HEK293 (cell line): ENCODE measurements around the gene PPT2.

Source experiments
- CTCF ChIA-PET: fragments of 350-600 bp; formaldehyde crosslinking; extraction: SDS; loops from one replicate; lab custom pipeline; 2021; ENCODE audit warnings: antibody characterized with exemption; lab: Yijun Ruan, JAX
- POLR2A ChIA-PET: fragments of 300-600 bp; formaldehyde crosslinking; extraction: SDS; loops from one replicate; lab custom pipeline; 2020; ENCODE audit warnings: antibody characterized with exemption, inconsistent platforms; lab: Yijun Ruan, JAX
- H3K27ac ChIP-seq: fragments of 200-500 bp; sonication (Bioruptor generic); 2 replicates; pipeline ENCODE4 v1.5.1; 2014; ENCODE audit warnings: low read depth, low read length, control low read depth, inconsistent platforms; ENCODE audit errors: extremely low read depth
- H3K36me3 ChIP-seq, 2 experiments: fragments of 200-500 bp in 1 of 2; sonication (Bioruptor generic) in 1 of 2; 1 replicate in 1 of 2; 2 replicates in 1 of 2; pipeline ENCODE4 v1.5.1; 2014 to 2017; ENCODE audit warnings: inconsistent platforms in 2 of 2, low read length in 2 of 2; ENCODE audit not compliant: control insufficient read depth in 2 of 2, insufficient read depth in 1 of 2
- H3K4me1 ChIP-seq: fragments of 200-500 bp; sonication (Bioruptor generic); 2 replicates; pipeline ENCODE4 v1.5.1; 2014; ENCODE audit warnings: mild to moderate bottlenecking, low read length, inconsistent platforms; ENCODE audit not compliant: control insufficient read depth, insufficient read depth
- H3K4me3 ChIP-seq: 2 replicates; pipeline ENCODE4 v1.5.1; 2011; ENCODE audit warnings: low read depth, mild to moderate bottlenecking, control low read depth, low read length, moderate library complexity
- H3K9me3 ChIP-seq: fragments of 200-500 bp; sonication (Bioruptor generic); 2 replicates; pipeline ENCODE4 v1.5.1; 2014; ENCODE audit warnings: low read depth, low read length, inconsistent platforms; ENCODE audit not compliant: control insufficient read depth, insufficient read depth
- EGR2 ChIP-seq: fragments of 450-650 bp; formaldehyde crosslinking; IDR thresholded peaks from 2 replicates; pipeline ENCODE4 v1.5.1; 2016; ENCODE audit warnings: low read depth, missing biosample characterization, missing genetic modification characterization
- IKZF3 ChIP-seq: fragments of 450-650 bp; IDR thresholded peaks from 2 replicates; pipeline ENCODE4 v1.5.0; 2018; ENCODE audit warnings: missing biosample characterization, mild to moderate bottlenecking, missing genetic modification characterization, moderate library complexity
- KLF10 ChIP-seq: fragments of 450-650 bp; IDR thresholded peaks from 2 replicates; pipeline ENCODE4 v1.5.1; 2018; ENCODE audit warnings: missing biosample characterization, mild to moderate bottlenecking, missing genetic modification characterization
- KLF16 ChIP-seq: fragments of 450-650 bp; formaldehyde crosslinking; IDR thresholded peaks from 2 replicates; pipeline ENCODE4 v1.5.1; 2017; ENCODE audit warnings: missing biosample characterization, missing genetic modification characterization
- KLF17 ChIP-seq: fragments of 450-650 bp; formaldehyde crosslinking; IDR thresholded peaks from 2 replicates; pipeline ENCODE4 v1.5.1; 2016; ENCODE audit warnings: missing biosample characterization, missing genetic modification characterization
- TSHZ1 ChIP-seq: fragments of 450-650 bp; formaldehyde crosslinking; IDR thresholded peaks from 2 replicates; pipeline ENCODE4 v1.5.1; 2016; ENCODE audit warnings: missing biosample characterization, missing genetic modification characterization, borderline replicate concordance
- ZBTB20 ChIP-seq: fragments of 450-650 bp; formaldehyde crosslinking; IDR thresholded peaks from 2 replicates; pipeline ENCODE4 v1.5.1; 2016; ENCODE audit warnings: missing biosample characterization, missing genetic modification characterization
- ZFP41 ChIP-seq: fragments of 450-650 bp; formaldehyde crosslinking; IDR thresholded peaks from 2 replicates; pipeline ENCODE4 v1.5.1; 2016; ENCODE audit warnings: missing biosample characterization, missing genetic modification characterization, borderline replicate concordance
- ZNF148 ChIP-seq: fragments of 450-650 bp; formaldehyde crosslinking; IDR thresholded peaks from 2 replicates; pipeline ENCODE4 v1.5.0; 2017; ENCODE audit warnings: missing biosample characterization, missing genetic modification characterization, borderline replicate concordance
- ZNF16 ChIP-seq: fragments of 450-650 bp; formaldehyde crosslinking; IDR thresholded peaks from 2 replicates; pipeline ENCODE4 v1.5.1; 2016; ENCODE audit warnings: low read depth, missing biosample characterization, missing genetic modification characterization
- ZNF2 ChIP-seq: fragments of 450-650 bp; formaldehyde crosslinking; IDR thresholded peaks from 2 replicates; pipeline ENCODE4 v1.5.1; 2016; ENCODE audit warnings: missing biosample characterization, missing genetic modification characterization
- ZNF214 ChIP-seq: fragments of 450-650 bp; formaldehyde crosslinking; IDR thresholded peaks from 2 replicates; pipeline ENCODE4 v1.5.1; 2017; ENCODE audit warnings: missing biosample characterization, mild to moderate bottlenecking, missing genetic modification characterization, borderline replicate concordance
- ZNF341 ChIP-seq: fragments of 450-650 bp; formaldehyde crosslinking; IDR thresholded peaks from 2 replicates; pipeline ENCODE4; 2016; ENCODE audit warnings: low read depth, missing biosample characterization, missing genetic modification characterization
- ZNF350 ChIP-seq: fragments of 450-650 bp; formaldehyde crosslinking; IDR thresholded peaks from 2 replicates; pipeline ENCODE4 v1.5.0; 2017; ENCODE audit warnings: missing biosample characterization, mild to moderate bottlenecking, missing genetic modification characterization
- ZNF48 ChIP-seq: fragments of 450-650 bp; formaldehyde crosslinking; IDR thresholded peaks from 2 replicates; pipeline ENCODE4 v1.5.1; 2016; ENCODE audit warnings: missing biosample characterization, missing genetic modification characterization
- ZNF549 ChIP-seq: fragments of 450-650 bp; IDR thresholded peaks from 2 replicates; pipeline ENCODE4 v1.5.1; 2018; ENCODE audit warnings: missing biosample characterization, missing genetic modification characterization, mild to moderate bottlenecking, inconsistent platforms, moderate library complexity

The PPT2 gene

GRCh38 chr6:32183483-32184083 lies 29.6 kb downstream of the PPT2 start:
- Histone ChIP-seq H3K36me3 (peaks cover 0 to 73% of the 10 kb centered on the region in 2 experiments; a peak in 2 of 3 replicates), H3K4me3 (no peak overlapping the region), H3K4me1 (peaks cover 7% of the 10 kb centered on the region), H3K27ac (no peak overlapping the region), H3K9me3 (no peaks in the 10 kb centered on the region)
- no peak for TF ChIP-seq ZNF48 (tag by site-specific recombination)
- TF ChIP-seq IKZF3 (tag by site-specific recombination) = 0 out of 2 replicates have a peak, but pooled peaks have one; percentile 16
- no peak for TF ChIP-seq EGR2 (tag by site-specific recombination)
- CTCF ChIA-PET = interaction anchor here (2.1 kb wide), 1 partner anchor 12 kb away, joined by 9 read pairs; no protein-coding TSS in a partner anchor
- POLR2A ChIA-PET = interaction anchor here (3.0 kb wide), 1 partner anchor 11 kb away, joined by 19 read pairs; no protein-coding TSS in a partner anchor

GRCh38 chr6:32184084-32184640 lies 30.2 kb downstream of the PPT2 start, which contains the start of gene AGER:
Gene AGER, minus strand, starts transcription at chr6:32184253. Its CDS starts 31 bp downstream, at chr6:32184222.
- Histone ChIP-seq H3K27ac (no peak within 1 kb of the TSS), H3K36me3 (peaks cover 0 to 73% of the 10 kb centered on the region in 2 experiments; a peak in 2 of 3 replicates), H3K9me3 (no peaks in the 10 kb centered on the region), H3K4me1 (peaks cover 4% of the 10 kb centered on the region), H3K4me3 (no peak within 1 kb of the TSS)
- POLR2A ChIA-PET = no interaction called here
- CTCF ChIA-PET = interaction anchor here (2.1 kb wide), 1 partner anchor 11 kb away, joined by 9 read pairs; no protein-coding TSS in a partner anchor
- no peak for TF ChIP-seq ZFP41 (tag by site-specific recombination)
- TF ChIP-seq ZNF549 (tag by site-specific recombination) = no peak
- no peak for TF ChIP-seq KLF10 (tag by site-specific recombination)
- TF ChIP-seq ZNF341 (tag by site-specific recombination) = no peak
- no peak for TF ChIP-seq ZBTB20 (tag by site-specific recombination)
- no peak for TF ChIP-seq ZNF16 (tag by site-specific recombination)
- TF ChIP-seq ZNF350 (tag by site-specific recombination) = no peak
- TF ChIP-seq ZNF2 (tag by site-specific recombination) = no peak
- TF ChIP-seq KLF16 = no peak
- no peak for TF ChIP-seq ZNF214 (tag by site-specific recombination)
- TF ChIP-seq ZNF148 = no peak
- TF ChIP-seq TSHZ1 (tag by site-specific recombination) = no peak
- TF ChIP-seq KLF17 = no peak
